Stimulated activated CD8-positive, alpha-beta memory T cell treated with anti-CD3 and anti-CD28 coated beads, Interleukin-15, amount 100 ng/mL, for 24 hours (primary cell): ENCODE measurements around the gene LMX1A.

Experiments
- DNase-seq: peaks from one replicate; pipeline ENCODE4 v3.0.0-alpha.2; 2020; ENCODE audit warnings: low read depth

LMX1A gene

DNA sequence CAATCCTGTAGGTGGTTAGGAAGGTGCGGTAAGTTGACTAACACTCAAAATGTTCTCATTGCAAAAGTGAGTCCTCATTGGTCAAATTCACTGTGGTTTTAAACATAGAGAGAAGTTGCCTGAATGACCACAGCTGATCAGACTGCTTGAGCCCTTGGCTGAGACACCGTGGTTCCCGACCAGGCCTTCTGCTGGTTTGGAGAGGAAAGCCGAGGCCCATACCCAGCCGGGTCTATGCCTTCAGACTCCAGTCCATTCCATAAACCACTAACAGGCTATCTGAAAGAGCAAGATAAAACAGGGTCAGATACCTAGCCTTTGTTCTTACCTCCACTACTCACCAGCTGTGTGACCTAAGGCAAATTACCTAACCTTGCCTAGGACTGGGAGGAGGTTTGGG, 133.9 kb downstream of the LMX1A start:
- DNase-seq, result no peak

DNA sequence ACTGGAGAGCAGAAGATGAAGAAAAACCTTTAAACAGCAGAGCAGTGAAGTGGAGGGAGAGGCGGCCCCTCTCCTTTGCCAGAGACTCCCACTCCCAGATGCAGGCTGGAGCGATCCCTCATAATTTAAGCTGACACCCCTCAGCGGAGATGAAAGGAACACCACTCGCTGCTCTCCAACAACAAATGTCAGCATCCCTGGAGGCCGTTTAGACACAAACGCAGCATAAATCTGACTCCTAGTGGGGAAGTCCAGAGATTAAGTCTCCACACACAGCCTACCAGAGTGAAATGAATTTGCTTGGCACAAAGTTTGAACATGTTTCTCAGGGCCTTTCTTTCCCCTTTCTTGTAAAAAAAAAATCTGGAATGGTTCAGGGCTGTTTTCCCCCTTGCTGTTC, 137.8 kb downstream of the LMX1A start:
- DNase-seq, result no peak

DNA sequence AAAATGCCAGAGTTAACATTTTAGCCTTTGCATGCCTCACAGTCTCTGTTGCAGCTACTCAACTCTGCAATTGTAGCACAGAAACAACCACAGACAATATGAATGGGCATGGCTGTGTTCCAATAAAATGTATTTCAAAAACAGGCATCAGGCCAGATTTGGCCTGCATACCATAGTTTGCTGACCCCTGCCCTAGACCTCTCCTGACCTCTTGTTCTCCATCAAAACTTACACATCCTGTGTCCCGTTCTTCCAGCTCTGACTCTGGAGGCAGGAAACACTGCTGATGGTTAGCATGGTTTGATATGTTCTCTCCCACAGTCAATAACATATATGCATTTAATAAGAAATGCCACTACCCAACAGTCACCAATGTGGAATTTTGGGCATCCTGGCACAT, 138.6 kb downstream of the LMX1A start:
- no peak for DNase-seq

DNA sequence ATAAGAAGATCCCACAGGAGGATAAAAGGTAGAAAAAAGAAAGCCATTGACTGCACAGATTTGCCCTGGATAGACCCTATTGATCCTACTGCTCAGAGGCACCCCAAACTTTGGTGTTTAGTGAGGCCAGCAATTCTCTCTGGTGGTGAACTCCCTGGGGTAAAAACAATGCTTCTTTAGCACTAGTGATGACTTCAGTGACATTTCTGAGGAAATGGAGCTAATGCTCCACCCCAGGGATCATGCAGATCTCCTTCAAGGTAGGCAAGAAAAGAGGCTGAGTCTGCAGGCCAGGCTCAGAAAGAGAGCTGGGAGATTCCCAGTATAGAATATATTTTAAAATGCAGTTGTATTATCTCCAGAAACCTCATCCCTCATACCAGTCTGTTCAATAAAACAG, 140.3 kb downstream of the LMX1A start:
- no peak for DNase-seq

DNA sequence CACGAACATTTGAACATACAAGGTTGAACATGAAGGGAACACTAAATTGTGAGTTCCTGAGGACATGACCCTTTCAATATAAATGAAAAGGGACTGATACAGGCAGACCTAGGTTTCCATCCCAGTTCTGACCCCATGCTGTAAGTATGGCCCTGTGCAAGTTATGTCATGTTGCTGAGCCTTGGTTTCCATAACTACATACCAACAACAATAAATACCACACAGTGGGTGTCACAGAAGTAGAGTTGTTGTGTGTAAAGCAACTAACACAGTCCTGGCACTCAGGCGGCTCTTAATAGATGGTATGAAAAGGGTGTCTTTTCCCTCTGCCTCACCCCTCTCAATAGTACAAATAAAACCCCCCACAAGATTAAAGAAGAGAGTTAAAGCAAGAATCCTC, 140.8 kb downstream of the LMX1A start:
- no peak for DNase-seq

DNA sequence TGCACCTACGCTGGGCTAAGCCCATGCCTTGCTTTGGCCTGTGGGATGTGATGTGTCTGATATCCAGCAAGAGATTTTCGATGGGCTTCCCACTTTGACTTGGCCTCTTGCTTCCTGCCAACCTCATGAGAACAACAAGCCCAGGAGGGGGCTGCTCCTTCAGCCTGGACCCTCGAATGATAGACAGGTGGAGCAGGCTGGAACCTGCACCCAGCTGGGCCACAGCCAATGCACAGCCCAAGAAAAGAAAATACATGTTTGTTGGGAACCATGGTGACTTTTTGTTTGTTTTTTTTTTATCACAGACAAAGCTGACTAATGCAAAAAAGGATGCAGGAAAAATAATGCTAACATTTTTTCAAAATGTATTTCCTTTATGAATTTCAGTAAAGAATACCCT, 144.3 kb downstream of the LMX1A start:
- no peak for DNase-seq

DNA sequence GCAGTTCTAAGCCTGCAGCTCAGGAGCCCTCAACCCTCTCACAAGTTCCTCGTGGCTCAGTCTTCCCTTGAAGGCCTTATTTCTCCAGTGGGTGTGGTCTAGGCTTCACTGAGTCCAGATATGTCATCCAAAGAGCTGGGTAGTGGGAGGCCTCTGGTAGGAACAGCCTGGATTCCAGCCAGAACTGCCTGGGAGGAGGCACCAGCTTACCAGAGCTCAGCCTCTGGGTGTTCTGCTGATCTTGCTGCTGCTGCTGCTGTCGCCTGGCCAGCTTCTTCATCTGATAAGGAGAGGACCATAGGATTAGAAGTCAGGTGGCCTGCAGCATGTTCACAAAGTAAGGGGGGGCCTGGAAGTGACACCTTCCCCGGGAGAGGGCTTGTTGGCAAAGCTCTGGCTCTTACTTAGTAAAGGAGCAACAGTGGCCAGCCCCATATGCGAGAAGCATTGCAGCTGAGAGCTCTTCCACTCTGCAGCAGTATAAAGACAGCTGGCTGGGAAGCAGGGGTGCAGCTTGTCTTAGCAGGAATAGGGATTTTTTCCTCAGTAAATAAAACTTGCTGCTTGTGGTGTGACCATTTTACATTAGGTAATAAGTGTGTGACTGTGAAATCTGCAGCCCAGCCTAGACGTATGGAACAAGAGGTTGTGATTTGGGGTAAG, 148.5 kb downstream of the LMX1A start:
- DNase-seq, result no peak

DNA sequence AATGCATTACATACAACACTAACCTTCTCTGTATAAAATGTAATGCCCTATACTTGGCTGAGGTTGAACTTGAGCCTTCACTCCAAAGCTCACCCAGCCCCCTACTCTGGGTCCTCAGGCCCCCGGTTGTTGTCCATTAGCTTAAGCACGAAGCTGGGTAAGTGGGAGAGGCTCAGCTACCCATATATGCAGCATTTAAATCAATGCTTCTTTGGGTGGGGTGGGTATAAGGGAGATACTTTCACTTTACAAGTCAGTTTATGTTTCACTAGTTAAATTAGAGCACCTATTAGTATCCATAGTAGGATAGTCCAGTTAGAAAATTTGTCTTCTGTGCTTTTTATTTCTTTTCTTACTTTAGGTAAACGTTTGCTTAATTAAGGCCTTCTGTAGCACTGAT, 151.4 kb downstream of the LMX1A start:
- DNase-seq, result no peak

DNA sequence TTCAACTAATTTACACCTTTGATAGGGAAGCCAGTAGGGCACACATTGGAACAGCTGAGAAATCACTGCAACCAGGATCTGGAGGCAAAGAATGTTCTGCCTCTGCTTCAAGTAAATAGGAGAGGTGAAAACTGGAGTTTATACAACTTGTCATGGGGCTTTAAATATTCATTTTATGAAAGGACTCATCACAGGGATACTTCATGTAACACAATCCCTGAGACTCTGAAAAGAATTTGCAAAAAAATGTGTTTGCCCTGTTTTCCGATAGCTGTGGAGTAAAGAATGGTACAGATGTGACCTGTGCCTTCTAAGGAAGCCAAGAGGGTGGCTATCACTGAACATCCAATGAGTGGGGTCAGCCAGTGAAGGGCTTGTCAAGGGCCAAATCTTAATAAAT, 152.0 kb downstream of the LMX1A start:
- DNase-seq, result no peak

DNA sequence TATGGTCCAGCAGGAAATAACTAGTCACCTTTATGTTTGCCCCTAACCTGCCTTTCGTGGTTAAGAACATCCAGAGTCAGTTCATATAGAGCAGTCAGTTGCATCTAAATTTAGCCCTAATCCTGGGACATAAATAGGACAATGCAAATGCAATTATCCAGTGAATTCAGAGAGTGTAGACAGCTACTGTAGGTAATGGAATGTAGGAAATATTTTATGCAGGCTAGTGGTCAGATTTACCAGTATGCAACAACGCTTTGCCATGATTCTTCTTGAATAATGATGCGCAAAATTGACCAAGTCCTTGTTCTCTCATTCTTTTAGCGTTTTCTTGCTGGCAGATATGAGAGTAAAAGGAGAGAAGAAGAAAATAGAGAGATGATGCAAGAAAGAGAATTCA, 165.4 kb downstream of the LMX1A start:
- DNase-seq, result no peak

DNA sequence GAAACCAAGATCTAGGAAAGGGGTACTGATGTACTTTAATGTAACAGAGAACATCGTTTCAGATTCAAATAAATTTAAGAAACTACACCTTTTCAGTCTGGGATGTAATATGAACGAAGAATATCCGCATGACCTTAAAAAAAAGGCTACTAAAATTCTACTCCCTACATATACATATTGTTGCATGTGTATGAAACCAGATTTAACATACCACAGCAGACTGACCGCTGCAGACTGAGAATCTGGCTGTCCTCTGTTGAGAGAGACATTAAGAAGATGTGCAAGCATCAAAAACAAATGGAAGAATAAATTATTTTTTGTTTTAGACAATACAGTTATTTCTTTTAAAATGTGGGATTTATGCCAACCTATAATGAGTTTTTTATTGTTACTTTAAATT, 166.6 kb downstream of the LMX1A start:
- DNase-seq, result no peak

DNA sequence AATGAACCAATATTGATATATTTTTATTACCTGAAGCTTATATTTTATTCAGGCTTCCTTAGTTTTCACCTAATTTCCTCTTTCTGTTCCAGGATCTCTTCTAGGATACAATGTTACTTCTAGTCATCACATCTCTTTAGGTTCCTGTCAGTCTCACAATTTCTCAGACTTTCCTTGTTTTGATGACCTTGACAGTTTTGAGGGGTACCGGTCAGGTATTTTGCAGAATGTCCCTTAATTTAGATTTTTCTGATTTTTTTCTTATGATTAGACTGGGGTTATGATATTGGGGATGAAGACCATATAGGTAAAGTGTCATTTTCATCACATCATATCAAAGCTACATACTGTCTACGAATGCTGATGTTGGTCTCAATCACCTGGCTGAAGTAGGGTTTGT, 167.5 kb downstream of the LMX1A start:
- DNase-seq, result no peak

DNA sequence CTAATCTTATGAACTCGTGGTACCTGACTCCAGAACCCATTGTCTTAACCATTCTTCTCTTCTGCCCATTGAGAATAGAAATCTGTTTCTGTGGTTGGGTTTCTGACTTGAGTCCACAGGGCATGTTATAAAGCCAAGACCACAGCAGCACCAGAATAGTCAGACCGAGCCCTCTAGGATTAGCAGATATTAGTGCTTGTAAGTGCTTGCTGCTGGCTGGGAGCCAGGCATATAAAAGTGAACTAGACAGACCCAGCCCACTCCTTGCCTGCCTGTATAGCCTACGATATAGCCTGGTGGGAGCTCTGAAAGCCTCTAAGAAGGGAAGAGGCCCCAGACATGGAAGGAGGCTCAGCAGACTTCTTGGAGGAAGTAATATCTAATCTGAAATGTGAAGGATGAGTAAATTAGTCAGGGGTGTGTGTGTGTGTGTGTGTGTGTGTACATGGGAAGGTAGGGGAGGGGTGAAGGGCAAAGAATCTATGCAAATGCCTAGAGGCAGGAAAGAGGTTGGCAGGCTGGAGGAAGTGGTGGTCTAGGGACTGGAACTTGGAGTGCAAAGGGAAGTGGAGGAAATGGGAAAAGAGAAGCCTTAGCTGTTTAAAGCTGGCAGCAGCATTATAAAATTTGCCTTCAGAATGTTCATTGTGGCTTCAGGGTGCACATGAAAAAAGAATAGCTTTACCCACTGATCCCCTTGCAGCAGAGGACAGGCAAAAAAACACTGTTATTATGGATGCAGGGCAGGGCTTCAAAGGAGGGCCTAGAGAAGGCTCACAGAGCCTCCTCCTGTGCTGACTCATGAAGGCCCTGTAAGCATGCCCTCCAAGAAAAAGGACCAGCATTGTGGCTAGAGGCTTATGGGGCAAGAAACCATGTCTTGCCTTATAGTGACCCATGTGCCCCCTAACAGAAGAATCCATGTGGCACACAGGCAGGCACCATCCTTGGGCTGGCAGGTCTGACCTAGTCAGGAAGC, 169.2 kb downstream of the LMX1A start:
- DNase-seq, result no peak

DNA sequence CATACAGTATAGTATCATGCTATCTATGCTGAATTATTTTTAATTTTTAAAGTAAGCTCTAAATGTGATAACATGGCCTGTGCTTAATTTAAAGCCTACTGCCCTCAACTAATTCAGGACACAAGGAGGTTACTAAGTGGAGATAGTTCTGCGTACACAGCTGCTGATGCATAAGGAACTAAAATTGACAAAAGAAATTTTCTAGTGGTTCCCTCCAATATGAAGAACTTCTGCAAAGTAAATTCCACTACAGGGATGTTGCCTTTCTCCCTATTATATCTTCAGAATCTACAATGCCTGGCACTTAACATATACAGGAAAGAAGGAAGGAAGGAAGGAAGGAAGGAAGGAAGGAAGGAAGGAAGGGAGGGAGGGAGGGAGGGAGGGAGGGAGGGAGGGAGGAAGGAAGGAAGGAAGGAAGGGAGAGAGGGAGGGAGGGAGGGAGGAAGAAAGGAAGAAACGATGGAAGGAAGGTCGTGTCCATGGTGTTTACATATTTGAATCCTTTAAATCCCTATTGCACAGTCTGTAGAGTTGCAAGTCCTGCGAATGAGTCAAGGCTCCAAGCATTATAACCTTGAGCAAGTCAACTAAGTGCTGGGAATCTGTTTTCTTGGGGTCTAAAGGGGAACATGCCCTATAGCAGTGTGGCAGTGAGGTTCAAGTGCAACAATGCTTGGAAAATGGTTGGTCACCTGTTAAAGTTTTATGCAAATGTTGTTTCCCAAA, 171.2 kb downstream of the LMX1A start:
- no peak for DNase-seq

DNA sequence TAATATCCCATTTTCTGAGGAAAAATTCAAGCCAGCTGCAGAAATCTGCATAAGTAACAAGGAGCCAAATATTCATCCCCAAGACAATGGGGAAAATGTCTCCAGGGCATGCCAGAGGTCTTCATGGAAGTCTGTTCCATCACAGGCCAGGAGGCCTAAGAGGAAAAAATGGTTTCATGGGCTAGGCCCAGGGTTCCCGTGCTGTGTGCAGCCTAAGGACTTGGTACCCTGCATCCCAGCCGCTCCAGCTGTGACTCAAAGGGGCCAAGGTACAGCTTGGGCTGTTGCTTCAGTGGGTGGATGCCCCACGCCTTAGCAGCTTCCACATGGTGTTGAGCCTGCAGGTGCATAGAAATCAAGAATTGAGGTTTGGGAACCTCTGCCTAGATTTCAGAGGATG, 173.5 kb downstream of the LMX1A start:
- DNase-seq, result no peak

DNA sequence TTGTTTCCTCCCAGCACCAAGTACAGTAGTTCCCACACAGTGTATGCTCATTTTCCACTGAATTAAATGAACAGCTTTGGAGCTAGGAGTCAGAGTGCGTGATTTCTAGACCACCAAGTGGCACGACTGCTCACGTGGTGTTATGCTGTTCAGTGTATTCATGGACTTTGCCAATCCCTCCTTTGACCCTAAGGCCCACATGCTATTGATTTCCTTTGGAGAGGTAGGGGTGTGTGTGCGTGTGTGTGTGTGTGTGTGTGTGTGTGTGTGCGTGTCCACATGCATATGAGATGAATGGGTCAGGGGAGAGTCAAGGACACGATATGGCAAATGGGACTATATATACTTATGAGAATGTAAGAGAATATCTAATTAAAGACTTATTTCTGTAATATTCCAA, 177.2 kb downstream of the LMX1A start:
- no peak for DNase-seq

DNA sequence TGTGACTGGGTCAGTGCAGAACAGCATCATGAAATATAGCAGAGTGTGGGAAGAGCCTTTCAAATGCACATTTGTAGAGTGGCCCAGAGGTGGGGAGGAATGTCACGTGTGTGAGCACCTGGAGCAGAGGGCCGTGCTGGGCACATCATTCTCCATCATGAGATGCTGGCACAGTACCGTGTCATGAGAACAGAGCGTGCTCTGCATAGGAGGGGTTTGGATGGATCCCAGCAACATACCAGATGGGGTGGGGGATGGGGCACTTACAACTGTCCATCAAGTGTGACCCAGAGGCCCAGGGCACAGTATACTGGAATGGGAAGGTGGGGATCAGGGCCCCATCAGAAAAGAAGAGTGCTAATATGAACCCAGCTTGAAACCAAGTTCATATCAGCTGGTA, 182.0 kb downstream of the LMX1A start:
- DNase-seq, result no peak

DNA sequence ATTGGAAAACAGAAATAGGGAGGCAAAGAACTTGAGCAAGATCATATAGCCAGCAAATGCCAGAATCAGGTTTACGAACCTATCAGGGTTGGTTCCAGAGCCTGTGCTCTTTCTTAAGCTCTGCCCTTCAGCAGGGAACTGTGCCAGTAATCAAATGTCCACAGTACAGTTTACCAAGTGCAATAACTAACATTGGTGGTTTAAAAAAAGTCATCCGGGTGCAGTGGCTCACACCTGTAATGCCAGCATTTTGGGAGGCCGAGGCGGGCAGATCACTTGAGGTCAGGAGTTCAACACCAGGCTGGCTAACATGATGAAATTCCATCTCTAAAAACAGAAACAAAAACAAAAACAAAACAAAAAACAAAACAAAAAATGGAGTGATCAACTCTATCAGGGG, 182.7 kb downstream of the LMX1A start:
- no peak for DNase-seq

DNA sequence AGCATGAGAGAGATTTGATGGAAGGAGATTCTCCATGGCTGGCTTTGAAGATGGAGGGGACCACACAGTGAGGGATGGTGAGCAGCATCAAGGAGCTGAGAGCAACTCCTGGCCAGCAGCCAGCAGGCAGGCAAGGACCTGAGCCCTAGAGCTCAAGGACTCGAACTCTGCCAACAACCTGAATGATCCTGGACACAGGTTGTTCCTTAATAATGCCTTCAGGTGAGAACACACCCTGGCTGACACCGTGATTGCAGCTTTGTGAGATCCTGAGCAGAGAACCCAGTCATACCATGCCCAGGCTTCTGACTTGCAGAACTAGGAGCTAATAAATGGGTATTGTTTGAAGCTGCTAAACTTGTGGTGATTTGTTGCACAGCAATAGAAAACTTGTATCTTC, 183.1 kb downstream of the LMX1A start:
- no peak for DNase-seq

DNA sequence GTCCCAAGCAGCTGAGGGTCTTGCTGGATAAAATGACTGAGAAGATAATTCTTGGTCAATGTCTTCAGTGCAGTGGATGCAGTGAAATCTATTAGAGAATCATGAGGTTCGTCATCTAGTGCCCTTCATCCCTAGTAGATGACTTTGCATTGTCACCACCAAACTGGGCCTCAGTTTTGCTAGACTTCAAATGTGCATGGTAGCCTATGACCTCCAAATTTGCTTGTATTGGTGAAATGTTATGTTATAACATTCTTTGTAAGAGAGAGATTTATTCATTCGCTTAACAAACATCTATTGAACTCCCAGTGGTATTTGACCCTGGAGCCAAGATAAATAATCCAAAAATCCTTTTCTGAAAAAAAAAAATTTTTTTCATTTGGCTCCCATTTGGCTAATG, 183.8 kb downstream of the LMX1A start:
- no peak for DNase-seq

DNA sequence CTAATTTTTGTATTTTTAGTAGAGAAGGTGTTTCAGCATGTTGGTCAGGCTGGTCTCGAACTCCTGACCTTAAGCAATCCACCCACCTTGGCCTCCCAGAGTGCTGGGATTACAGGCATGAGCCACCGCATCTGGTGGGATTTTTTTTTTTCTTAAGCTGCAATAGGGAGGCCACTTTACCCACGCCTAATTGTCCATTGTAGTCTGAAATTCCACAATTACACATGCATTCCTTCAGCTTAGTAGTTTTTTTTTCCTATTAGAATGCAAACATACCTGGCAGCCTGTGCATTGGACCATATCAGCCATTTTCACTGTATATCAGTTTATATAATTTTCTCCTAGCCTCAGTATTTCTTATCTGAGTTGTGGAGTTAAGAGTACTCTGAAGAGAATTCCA, 186.8 kb downstream of the LMX1A start:
- no peak for DNase-seq

DNA sequence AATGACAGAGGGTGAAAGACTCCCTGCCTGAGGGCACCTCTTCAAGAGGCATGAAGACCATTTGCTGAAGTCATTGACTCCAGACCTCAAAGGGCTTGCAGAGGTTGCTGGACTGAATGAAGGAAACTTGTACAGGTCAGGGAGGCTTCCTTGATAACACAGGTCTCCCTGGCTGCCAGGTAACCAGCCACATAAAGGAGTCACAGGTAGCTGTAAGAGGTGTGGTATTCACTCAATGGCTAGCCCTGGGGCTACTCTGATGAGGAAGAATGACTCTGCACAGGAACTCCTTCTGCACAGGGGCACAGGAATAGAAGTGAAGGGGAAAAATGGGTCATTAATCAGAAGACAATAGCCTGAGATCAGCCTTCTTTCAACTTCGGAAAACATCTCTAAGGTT, 187.5 kb downstream of the LMX1A start:
- DNase-seq, result no peak

DNA sequence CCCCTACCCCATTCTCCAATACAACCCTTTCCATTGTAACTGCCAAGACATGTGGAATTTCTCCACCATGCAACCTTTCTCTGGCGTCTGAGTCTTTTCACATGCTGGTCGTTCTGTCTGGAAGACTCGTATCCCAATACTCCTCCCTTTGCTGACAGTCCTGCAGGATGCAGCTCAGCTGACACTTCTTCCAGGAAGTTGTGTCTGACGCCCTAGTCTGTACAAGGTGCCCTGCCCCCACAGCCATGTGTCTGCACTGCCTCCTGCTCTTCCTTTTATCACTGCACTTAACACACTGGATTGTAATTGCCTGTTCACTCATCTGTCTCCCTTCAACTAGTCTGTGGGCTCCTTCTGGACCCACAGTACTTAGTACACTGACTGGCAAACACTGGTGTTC, 188.0 kb downstream of the LMX1A start:
- DNase-seq, result no peak
